Midbrain (tissue), 1 donor: ENCODE results near the gene ZNF772.
"Not testable (repeated sequence)": the region's sequence is repeated elsewhere in the genome, so short reads cannot be mapped to it uniquely, and the experiment has no call there.

Experiments used
- DNase-seq: peaks from one replicate; lab custom pipeline; 2025; lab: John Stamatoyannopoulos, UW

The ZNF772 gene

GRCh38 chr19:57477191-57478008 is at the start of gene ZNF772:
Gene ZNF772, minus strand, starts transcription at chr19:57477566. Its CDS starts 257 bp downstream, at chr19:57477309.
- peak; percentile 96 for DNase-seq

DNA sequence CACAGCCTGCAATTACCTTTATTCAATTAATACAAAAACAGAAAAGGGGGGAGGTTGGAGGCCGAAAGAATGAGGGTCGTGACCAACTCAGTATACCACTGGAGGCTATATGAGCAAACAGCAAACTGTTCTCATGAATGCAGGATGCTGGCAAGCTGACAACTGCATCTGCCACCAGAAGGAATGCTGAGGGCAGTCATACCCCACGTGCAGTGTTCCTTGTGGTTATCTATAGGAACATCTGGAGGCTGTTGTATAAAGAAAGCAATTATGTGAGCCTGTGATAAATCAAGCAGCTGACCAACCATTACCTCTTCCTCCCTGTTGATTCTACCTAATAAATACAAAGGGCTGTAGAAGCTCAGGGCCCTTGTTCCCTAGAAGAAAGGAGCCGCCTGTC is 40.7 kb upstream of the ZNF772 start:
- not testable (repeated sequence) for DNase-seq

GRCh38 chr19:57515255-57515654 is 37.9 kb upstream of the ZNF772 start:
- no peak for DNase-seq

- no peak for DNase-seq
Observed at GRCh38 chr19:57512845-57513244, 35.5 kb upstream of the ZNF772 start.

- DNase-seq = no peak
Observed at GRCh38 chr19:57511484-57511883, 34.1 kb upstream of the ZNF772 start.

DNA sequence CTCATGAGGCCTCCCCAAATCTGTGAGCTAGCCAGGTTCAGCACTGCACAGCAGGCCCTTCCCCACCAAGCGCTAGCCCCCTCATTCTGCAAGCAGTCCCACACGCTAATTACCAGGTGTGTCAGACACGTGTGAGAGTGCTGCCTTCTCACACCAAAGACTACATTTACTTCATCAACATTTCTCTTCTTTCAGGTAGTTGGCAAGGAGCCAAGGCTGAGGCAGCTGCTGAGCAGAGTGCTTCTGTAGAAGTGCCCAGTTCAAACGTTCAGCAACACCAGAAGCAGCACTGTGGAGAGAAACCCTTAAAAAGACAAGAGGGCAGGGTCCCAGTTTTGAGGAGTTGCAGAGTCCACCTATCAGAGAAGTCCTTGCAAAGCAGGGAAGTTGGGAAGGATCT is 28.8 kb upstream of the ZNF772 start:
- no peak for DNase-seq

GRCh38 chr19:57500400-57500799 is 23.0 kb upstream of the ZNF772 start:
- DNase-seq = not testable (repeated sequence)

DNA sequence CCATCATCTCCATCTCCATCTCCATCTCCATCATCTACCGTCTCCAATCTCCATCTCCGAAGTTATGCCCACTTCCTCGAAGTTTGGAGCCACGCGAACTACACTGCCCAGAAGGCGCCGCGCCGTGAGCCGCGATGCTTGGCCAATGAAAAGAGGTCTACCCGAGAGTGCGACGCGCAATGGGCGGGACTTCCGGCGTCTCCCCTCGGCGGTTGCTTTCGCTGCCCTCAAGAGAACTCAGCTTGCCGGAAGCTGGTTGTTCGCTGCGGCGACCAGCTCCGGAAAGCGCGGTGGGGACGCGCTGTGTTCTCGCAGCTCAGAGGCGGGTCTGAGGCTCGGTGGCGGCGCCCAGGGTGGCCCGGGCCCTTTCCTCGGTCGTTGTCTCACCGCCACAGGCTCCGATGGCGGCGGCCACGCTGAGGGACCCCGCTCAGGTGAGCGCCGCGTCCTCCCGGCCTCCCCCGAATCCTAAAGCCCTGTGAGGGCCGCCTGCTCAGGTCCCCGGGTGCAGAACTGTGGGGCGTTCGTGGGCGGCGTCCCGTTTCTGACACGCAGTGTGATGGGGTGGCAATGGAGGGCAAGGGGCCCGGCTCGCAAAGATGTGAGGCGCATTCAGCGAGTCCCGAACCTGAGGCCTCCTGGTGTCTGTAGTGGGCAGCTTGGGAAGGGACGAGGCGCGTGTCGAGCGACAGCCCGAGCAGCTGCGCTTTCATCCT is 22.5 kb upstream of the ZNF772 start, which contains the start of gene ZNF773:
Gene ZNF773, plus strand, starts transcription at position 259 of the 716 bp plus-strand sequence. Its CDS starts 143 bp downstream, at position 402.
- DNase-seq = peak; percentile 86

GRCh38 chr19:57499332-57499679 is 21.9 kb upstream of the ZNF772 start:
- not testable (repeated sequence) for DNase-seq

- DNase-seq = not testable (repeated sequence)
Observed at GRCh38 chr19:57488299-57488644, 10.9 kb upstream of the ZNF772 start.

- peak; percentile 92 for DNase-seq
Observed at GRCh38 chr19:57487477-57488298, 10.3 kb upstream of the ZNF772 start, which contains the start of gene ZNF419. Gene ZNF419, plus strand, starts transcription at chr19:57487750. Its CDS starts 201 bp downstream, at chr19:57487951.

DNA sequence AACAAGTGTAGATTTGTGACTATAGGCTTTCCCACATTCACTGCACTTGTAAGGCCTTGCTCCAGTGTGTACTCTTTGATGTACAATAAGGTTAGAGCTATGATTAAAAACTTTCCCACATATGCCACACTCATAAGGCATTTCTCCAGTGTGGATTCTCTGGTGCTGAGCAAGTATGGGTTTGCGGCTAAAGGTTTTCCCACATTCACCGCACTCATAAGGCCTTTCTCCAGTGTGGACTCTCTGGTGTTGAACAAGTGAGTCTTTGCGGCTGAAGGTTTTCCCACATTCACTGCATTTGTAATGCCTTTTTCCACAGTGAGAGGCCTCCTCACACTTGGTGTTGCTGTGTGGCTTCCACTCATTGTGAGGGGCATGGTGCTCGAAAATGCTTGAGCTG is 3.7 kb downstream of the ZNF772 start:
- no peak for DNase-seq

DNA sequence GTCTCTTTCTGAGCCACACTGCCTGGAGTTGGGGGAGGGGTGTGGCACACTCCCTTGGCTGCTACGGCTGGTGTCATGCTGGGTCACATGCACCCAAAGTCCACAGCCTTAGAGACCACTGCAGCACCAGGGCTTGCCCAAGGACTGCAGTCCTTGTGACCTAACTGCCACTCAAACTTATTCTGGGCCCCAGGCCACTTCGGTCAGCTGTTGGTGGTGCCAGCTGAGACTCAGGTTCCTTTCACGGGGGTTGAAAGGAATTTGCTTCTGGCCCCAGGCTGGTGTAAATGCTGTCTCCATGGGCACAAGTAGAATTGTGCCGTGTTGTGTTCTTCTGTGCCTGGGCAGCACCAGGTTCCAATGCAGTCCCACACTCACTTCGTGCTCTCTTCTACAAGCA is 10.9 kb downstream of the ZNF772 start:
- DNase-seq = no peak

DNA sequence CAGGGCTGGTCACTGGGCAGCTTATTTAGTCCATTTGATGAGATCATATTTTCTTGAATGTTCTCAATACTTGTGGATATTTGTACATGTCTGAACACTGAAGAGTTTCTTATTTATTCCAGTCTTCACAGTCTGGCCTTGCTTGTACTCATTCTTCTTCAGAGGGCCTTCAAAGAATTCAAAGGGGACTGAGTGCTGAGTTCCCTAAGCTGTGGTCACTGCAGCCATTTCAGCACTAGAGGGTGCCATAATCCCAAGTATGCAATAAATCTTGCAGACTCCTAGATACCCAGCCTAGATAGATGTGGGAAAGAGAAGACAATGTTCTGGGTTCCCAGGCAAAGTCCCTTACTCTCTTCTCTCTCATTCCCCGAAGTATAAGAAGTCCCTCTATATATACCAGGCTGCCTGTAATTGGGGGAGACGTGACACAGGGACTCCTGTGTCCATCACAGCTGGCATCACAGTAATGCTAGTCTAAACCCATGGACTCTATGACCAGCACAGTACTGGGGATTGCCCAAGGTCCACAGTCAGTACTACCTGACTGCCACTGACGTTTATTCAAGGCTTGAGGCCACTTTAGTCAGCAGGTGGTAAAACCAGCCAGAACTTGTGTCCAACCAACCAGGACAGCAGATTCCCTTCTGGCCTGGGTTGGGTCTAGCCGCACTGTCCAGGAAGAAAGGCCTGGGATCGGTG is 11.5 kb downstream of the ZNF772 start:
- DNase-seq = no peak

DNA sequence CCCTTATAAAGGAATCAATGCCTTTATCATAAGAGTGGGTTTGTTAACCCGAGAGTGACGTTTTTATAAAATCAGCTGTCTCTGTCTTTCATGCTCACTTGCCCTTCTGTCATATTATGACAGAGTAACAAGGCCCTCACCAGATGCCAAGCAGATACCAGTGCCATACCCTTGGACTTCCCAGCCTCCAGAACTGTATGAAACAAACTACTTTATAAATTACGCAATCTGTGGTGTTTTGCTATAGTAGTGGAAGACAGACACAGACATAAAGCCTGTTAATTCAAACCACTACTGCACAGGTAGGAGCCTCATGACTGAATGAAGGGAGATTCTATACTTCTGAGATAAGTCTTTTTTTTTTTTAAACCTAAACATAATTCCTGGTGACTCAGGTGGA is 25.1 kb downstream of the ZNF772 start:
- no peak for DNase-seq

DNA sequence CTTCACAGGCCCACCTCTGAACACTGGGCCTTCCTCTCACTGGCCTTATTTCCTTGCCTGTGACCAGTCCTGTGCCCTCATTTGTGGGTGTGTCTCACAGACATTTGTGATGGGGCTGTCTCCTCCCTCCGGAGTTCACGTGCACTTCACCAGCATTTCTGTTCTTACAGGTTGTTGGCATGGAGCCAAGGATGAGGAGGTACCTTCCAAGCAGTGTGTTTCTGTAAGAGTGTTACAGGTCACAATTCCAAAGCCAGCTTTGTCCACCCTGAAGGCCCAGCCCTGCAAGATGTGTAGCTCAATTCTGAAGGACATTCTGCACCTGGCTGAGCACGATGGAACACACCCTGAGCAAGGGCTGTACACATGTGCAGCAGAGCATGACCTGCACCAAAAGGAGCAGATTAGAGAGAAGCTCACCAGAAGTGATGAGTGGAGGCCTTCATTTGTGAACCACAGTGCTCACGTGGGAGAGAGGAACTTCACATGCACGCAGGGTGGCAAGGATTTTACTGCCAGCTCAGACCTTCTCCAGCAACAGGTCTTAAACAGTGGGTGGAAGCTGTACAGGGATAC is 34.2 kb downstream of the ZNF772 start:
- DNase-seq = no peak

DNA sequence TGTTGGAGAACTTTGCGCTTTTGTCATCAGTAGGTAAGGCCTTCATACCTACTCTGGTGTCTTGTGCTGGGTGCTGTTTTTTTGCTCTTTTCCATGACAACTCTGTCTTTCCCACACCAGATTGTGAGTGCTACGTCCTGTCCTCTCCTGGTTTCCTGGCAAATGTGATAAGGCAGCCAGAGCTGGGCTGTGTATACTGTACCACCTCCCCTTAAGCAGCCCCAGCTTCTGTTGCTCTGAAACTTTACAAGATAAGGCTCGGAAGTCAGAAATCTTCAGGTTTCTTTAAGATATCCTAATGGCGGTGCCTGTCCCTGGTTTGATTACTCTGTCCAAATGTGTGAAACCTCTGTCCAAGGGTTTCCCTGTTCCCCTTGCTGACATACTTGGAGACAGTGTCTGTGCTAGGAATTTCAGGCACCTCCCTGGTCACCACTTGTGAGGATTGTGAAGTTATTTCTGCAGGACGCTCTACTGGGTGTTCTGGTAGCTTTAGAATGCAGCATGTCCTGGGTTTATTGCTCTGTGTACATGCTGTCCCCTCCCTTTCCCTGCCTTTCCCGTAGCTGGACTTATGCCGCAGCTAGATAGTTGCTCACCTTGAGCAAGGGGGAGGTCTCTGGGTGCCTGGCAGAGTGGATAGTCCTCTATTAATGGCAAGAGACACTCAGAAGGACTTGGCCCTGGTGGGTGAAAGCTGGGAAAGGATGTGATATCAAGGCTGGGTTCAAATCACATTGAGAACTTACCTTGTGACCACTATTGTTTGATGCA is 35.2 kb downstream of the ZNF772 start:
- no peak for DNase-seq

GRCh38 chr19:57438925-57439324 is 38.4 kb downstream of the ZNF772 start:
- DNase-seq = no peak

GRCh38 chr19:57437931-57438330 is 39.4 kb downstream of the ZNF772 start:
- DNase-seq = no peak

- DNase-seq = no peak
Observed at GRCh38 chr19:57436417-57436816, 40.9 kb downstream of the ZNF772 start.
